ENCODE results near the gene ZSWIM6.
"Not testable (repeated sequence)": the region's sequence is repeated elsewhere in the genome, so short reads cannot be mapped to it uniquely, and the experiment has no call there.

The ZSWIM6 gene

GRCh38 chr5:61363401-61364114 is 31.5 kb downstream of the ZSWIM6 start:
- no peak for DNase-seq (ENCODE audit: low read depth in 2 of 2)

- DNase-seq (ENCODE audit: low read depth in 2 of 2), result no peak
These were observed 34.6 kb downstream of the ZSWIM6 start for GRCh38 chr5:61366497-61367240.

GRCh38 chr5:61370506-61370905 is 38.4 kb downstream of the ZSWIM6 start:
- no peak for DNase-seq (ENCODE audit: low read depth in 2 of 2)

GRCh38 chr5:61371474-61371873 is 39.4 kb downstream of the ZSWIM6 start:
- DNase-seq (ENCODE audit: low read depth in 2 of 2), result no peak

GRCh38 chr5:61379677-61380076 is 47.6 kb downstream of the ZSWIM6 start:
- DNase-seq (ENCODE audit: low read depth in 2 of 2), result no peak

- no peak for DNase-seq (ENCODE audit: low read depth in 2 of 2)
These were observed 49.9 kb downstream of the ZSWIM6 start for GRCh38 chr5:61381968-61382367.

GRCh38 chr5:61385627-61386026 is 53.6 kb downstream of the ZSWIM6 start:
- DNase-seq (ENCODE audit: low read depth in 2 of 2), result no peak

GRCh38 chr5:61386045-61386800 is 54.2 kb downstream of the ZSWIM6 start:
- DNase-seq (ENCODE audit: low read depth in 2 of 2), result no peak

GRCh38 chr5:61389609-61390008 is 57.6 kb downstream of the ZSWIM6 start:
- no peak for DNase-seq (ENCODE audit: low read depth in 2 of 2)

- no peak for DNase-seq (ENCODE audit: low read depth in 2 of 2)
These were observed 62.1 kb downstream of the ZSWIM6 start for GRCh38 chr5:61394078-61394704.

- DNase-seq (ENCODE audit: low read depth in 2 of 2), result no peak
These were observed 62.7 kb downstream of the ZSWIM6 start for GRCh38 chr5:61394793-61395192.

- no peak for DNase-seq (ENCODE audit: low read depth in 2 of 2)
These were observed 65.2 kb downstream of the ZSWIM6 start for GRCh38 chr5:61397238-61397637.

GRCh38 chr5:61397937-61398336 is 65.9 kb downstream of the ZSWIM6 start:
- DNase-seq (ENCODE audit: low read depth in 2 of 2), result no peak

- no peak for DNase-seq (ENCODE audit: low read depth in 2 of 2)
These were observed 66.4 kb downstream of the ZSWIM6 start for GRCh38 chr5:61398440-61398839.

- DNase-seq (ENCODE audit: low read depth in 2 of 2), result no peak
These were observed 67.6 kb downstream of the ZSWIM6 start for GRCh38 chr5:61399679-61400078.

- no peak for DNase-seq (ENCODE audit: low read depth in 2 of 2)
These were observed 69.7 kb downstream of the ZSWIM6 start for GRCh38 chr5:61401726-61402125.

- no peak for DNase-seq (ENCODE audit: low read depth in 2 of 2)
These were observed 70.3 kb downstream of the ZSWIM6 start for GRCh38 chr5:61402244-61402823.

- no peak for DNase-seq (ENCODE audit: low read depth in 2 of 2)
These were observed 71.2 kb downstream of the ZSWIM6 start for GRCh38 chr5:61402970-61403900.

GRCh38 chr5:61405511-61406295 is 73.6 kb downstream of the ZSWIM6 start:
- DNase-seq (ENCODE audit: low read depth in 2 of 2), result no peak

- not testable (repeated sequence) for DNase-seq (ENCODE audit: low read depth in 2 of 2)
These were observed 74.4 kb downstream of the ZSWIM6 start for GRCh38 chr5:61406497-61406896.
